ENCODE measurements around the gene CD58.
A peak's percentile ranks its signal among the peaks of the same experiment; 100 is the strongest.

The CD58 gene

GRCh38 chr1:116491700-116492357 is 79.0 kb downstream of the CD58 start:
- no peak for DNase-seq

DNA sequence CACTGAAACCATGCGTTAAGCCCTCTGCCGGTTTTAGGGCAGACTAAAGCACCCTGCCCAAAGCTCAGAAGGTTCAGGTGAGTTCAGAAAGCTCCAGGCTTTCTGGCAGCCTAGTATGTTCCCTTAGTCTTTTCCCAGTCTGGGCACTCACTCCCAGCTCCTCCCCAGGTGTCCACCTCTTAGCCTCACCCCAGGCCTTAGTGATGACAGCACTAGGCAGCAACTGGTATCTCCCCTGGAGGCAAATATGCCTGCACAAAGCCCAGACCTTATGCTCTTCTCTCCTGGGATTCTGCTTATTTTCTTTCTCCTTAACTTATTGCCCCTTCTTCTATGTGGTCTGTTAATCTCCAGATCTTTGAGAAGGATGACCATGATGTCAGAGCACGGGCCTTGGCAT is 80.2 kb downstream of the CD58 start:
- DNase-seq = no peak

DNA sequence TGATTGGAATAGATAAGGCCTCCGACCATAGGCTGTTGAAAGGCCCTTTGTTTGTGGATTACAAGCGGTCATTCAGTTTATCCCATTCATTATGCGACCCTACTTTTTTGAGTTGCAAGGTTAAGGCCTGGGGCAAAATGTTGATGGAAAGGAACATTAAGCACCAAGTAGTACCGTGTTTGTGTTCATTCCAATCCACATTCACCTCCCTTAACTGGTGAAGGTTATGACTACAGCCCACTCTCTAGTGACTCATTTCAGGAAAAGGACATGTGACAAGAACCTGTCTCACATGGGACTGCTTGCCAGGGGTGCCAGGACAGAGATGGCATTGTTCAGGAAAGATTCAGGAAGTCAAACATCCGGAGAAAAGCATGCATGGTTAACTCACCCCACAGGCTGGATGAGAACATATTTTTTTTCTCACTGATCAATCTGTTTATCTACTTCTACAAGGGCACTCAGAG is 81.6 kb downstream of the CD58 start:
- DNase-seq = no peak

DNA sequence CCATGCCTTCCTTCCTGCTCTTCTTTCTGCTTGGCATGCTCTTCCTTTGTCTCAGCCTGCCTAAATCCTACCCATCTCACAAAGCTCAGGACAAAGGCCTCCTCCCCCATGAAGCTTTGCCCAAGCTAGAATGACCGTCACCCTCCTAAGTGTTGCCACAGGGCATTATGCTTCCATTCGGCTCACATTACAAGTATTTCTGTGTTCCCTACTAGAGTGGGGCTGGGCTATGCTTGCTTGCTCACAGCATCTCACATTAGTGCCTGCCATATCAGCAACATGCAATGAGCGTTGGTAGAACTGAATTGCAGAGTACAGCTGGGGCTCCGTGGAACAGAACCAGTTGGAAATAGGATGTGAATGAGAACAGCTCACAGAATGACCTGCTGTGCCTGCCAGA is 82.8 kb downstream of the CD58 start:
- DNase-seq = no peak

DNA sequence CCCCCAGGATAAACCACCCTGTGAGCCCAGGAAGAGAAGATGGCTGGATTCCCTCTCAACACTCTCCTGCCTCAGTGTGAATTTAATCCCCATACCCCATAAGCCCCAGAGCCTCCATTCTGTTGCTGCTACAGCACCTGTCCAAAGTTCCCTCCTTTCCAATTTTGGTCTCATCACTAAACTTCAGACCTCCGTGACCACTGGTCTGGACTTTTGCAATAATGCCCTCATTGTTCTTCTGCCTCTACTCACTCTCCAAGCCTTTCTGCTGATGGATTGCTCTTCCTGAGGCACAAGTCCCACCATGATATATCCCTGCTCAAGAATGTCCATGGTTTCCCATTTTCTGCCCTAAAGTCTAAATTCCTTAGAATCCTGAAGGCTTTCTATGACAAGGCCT is 83.2 kb downstream of the CD58 start:
- DNase-seq = no peak

DNA sequence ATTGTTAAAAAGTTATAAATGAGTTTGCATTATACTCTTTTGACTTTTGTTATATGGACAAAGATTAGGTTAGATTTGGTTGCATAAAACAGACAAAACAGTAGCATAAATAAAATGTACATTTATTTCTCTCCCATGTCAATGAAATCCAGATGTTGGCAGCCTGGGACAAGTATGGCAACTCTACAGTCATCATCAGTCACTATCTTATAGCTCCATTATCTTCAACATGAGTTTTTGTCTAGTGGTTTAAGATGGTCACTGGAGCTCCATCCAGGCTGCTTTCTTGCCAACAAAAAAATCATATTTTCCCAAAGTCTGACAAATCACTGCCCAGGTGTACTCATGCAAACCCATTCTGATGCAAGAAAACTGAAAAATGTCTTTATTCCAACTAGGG is 83.8 kb downstream of the CD58 start:
- DNase-seq = no peak

- DNase-seq = no peak
Measured at GRCh38 chr1:116486424-116486823, 84.4 kb downstream of the CD58 start.

GRCh38 chr1:116485976-116486375 is 84.8 kb downstream of the CD58 start:
- no peak for DNase-seq

GRCh38 chr1:116485071-116485735 is 85.6 kb downstream of the CD58 start:
- DNase-seq = peak; percentile 60

DNA sequence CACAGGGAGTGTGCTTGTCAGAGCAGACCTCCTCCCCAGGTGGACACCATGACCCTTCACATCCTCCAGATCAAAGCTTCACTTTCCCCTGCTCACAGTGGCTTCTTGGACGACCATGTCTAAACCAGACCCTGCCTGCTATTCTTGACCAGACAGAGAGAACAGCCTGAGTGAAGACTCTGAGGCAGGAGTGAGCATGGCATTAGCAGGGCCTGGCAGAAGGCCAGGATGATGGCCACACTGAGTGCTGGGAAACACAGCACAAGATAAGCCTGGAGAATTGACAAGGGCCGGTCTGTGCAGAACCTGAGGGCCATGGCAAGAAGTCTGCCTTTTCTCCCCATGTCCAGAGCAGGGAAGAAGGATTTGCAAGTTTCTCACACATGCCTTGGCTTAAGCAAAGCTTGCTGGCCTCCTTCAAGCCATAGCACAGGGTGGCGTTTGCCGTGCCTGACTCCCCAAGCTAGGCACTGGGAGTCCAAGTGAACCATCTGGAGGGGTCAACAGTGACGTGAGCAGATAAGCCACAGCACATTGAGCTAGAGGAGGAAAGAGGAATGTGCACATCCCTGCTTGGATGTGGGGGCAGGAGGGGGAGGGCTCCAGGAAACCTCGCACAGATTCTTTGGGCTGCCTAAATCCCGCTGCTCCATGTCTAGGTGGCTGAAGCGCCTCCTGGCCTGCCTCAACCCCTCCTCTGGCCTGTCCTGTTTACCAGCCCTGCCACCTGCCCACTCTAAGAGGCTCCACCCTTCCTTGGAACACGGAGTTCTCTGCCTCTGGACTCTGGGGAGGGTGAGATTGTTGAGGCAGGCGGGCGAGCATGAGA is 87.1 kb downstream of the CD58 start:
- DNase-seq = no peak

- DNase-seq = no peak
Measured at GRCh38 chr1:116482490-116482889, 88.3 kb downstream of the CD58 start.

DNA sequence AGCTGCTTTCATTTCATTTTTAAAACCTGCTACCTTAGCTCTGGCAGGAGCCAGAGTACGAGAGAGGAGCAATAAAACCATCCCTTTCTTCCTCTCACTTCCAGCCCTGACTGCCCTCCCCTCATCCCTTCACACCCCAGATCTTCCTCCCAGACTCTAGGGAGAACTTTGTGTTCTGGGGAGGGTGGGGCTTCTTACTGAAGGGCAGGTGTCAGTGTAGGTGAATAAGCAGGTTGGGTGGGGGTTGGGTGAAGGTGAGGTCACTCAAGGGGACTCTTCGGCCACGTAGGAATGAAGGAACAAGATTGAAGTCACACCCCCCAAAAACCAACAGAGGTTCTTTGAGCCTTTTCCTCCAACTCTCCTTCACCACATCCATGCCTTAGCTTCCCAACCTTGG is 88.9 kb downstream of the CD58 start:
- no peak for DNase-seq

GRCh38 chr1:116478621-116479020 is 92.2 kb downstream of the CD58 start:
- no peak for DNase-seq

DNA sequence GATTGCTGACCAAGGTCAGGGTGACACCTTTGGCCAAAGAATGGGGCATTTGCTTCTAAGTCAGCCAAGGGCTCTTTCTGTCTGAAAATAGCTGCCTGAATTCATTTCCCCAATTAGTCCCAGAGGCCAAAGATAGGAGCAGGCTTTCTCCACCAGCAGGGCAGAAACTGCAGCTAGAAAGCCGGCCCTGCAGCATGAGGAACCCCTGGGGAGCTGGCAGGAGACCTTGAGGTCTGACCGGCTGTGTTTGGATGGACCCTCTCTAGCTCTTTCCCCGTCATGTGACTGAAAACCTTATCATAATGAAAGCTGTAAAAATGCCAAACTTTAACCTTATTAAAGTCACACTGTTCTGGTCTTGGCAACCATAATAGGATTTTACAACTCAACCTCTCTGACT is 93.4 kb downstream of the CD58 start:
- no peak for DNase-seq

- no peak for DNase-seq
Measured at GRCh38 chr1:116476321-116476720, 94.5 kb downstream of the CD58 start.

GRCh38 chr1:116475850-116476218 is 95.0 kb downstream of the CD58 start:
- DNase-seq = no peak

DNA sequence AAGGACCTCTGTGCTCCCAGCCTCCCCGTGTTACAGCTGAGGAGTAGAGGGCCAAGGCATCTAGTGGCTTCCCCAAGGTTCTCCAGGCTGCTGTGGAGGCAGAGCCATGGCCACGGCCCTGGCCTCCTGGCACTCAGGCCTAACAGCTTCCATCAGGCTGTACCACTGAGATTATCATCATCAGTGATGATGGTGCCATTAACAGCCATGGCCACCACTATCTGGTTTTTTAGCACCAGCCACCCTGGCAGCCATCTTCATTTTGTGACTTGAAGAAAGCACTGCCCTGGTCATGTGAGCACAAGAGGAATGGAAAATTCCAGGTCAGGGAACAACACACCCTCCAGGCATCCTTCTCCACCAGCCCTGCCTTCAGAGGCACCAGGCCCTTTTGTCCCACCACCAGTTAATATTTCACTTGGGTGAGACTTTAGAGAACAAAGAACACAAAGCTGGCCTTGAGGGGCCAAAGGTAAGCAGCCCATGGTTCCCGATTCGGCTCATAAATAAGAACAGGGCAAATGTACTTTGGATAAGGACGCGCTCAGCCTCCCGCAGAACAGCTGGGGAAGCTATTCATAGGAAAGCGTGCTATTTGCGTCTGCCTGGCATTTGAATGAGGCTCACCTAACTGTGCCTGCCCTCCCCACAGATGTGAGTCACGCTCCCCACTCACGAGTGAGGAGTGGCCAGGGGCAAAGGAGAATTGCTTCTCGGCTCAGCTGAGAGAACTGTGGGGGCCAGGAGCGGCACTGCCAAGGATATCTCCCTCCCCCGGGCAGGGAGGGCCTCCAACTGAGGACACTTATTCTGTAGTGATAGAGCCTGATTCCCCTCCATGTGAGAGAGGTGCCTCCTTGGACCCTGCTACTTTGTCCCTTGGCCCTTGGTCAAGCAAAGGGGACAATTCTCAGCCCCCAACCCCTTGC is 95.6 kb downstream of the CD58 start:
- no peak for DNase-seq

DNA sequence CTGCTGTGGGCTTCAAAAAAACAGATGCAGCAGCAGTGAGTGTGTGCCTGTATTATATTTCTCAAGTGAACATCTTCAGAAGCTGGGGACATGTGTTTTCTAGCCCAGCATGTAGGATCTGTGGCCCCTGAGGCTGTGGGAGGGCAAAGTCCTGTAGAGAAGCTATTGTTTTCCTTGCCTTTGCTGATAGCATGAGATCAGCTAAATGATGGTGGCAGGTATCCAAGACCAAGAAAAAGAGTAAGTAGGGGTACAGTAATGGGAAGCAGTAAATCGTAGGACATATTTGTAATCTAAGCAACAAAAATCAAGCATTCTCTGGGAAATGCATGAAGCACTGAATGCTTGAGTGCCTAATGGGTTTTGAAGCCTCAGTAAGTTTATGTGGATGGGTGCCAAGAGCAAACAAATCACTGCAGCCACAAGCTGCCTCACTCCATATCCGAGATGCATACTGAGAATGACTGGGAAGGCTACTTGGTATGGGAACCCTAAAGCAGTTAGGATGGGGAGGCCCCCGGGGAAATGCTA is 98.3 kb downstream of the CD58 start:
- no peak for DNase-seq

- DNase-seq = no peak
Measured at GRCh38 chr1:116471241-116471640, 99.6 kb downstream of the CD58 start.

GRCh38 chr1:116470671-116471070 is 100.2 kb downstream of the CD58 start:
- DNase-seq = no peak

DNA sequence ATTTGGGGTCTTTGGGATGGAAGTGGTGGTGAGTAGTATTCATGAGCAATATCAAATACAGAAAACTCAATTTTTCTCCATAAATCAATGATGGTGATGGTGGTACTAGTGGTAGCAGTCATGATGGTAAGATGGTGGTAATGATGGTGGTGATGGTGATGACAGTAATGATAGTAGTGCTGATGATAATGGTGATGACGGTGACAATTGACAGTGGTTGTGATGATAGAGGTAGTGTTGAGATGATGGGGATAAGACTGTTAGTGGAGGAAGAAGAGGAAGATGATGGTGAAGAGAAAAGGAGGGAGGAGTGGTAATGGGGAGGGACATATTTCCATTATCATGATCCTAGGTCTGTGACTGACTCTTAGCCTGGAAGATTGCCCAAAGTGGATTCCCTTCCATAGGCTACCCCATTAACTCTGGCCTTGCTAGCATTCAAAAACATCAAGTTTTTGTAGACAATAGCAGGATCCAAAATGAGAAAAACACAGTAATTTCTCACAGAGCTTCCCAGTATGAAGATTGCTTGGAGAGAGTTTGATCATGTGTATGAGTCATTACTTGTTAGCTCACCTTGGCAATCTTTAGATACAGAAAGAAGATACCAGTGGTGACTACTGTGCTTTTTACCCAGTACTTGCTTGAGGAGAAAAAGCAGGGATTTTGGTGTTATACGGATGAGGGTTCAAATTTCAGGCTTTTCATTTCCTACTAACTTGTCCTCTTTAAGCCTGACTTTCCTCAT is 103.8 kb downstream of the CD58 start:
- DNase-seq = no peak

Measured in MV-4-11 (cell line).